Measurements from ENCODE around the gene SGSM2. TPM values are rescaled to one million over a fixed set of nuclear protein-coding genes. Genes with fewer than 3 reads are reported as not detected.

The SGSM2 gene
- total and polyA plus RNA-seq, 10 donors = 30.7 to 90.4 (median 69.6) TPM

DNA sequence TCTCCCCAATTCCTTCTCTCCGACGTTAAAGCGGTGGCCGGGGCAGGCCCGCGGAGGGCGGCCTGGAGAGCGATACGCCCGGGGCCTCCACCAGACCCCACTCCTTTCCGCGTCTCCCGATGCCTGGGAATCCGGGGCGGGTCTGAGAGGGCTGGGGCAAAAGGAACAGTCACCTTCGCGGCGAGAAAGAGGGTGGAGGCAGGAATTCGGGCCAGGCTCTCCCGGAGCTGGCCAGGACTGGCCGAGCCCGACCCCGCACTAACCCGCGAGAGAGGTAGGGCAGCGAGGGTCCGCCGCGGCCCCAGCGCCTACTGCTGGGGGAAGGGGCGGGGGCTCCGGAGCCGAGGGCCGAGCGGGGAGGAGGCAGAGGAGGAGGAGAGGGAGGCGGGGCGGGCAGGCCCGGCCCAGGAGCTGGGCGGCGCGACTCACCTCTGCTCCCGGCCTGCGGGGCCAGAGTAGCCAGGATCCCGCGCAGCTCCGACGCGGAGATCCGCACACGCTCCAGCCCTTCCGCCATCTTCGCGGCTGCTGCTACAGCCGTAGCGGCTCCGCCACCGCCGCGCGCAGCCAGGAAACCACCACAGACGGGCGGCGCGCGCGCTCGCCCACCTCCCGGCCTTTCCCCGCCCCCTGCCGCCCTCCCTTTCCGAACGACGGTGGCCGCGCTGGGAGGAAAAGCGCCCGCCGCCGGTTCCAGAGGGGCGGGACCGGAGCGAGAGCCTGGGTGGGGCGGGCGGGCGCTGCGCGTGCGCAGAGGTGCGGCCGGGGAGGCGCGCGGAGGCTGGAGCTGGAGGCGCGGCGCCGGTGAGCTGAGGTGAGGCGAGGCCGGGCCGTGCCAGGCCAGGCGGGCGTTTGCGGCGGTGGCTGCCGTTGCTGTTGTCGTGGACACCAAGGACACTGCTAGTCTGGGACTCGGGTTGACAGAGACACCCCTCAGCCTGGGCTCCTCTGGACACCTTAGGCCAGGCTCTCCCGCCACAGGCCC is 33.8 kb upstream of the SGSM2 start, which contains the start of the genes SMG6 and SRR:
SMG6 (minus strand) TSS at position 582 of the 985 bp plus-strand sequence; CDS start at position 517, 65 bp downstream.
SRR (plus strand) TSS at position 747 of the 985 bp plus-strand sequence. CDS start 11,611 bp downstream, outside the sequence.
- peak within 1 kb of the TSS; percentile 84 to 95 (median 92) for H3K27ac ChIP-seq
- TF ChIP-seq, protein P1, sequence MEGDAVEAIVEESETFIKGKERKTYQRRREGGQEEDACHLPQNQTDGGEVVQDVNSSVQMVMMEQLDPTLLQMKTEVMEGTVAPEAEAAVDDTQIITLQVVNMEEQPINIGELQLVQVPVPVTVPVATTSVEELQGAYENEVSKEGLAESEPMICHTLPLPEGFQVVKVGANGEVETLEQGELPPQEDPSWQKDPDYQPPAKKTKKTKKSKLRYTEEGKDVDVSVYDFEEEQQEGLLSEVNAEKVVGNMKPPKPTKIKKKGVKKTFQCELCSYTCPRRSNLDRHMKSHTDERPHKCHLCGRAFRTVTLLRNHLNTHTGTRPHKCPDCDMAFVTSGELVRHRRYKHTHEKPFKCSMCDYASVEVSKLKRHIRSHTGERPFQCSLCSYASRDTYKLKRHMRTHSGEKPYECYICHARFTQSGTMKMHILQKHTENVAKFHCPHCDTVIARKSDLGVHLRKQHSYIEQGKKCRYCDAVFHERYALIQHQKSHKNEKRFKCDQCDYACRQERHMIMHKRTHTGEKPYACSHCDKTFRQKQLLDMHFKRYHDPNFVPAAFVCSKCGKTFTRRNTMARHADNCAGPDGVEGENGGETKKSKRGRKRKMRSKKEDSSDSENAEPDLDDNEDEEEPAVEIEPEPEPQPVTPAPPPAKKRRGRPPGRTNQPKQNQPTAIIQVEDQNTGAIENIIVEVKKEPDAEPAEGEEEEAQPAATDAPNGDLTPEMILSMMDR (IDR thresholded peaks at IDR 0.05 in 8 of 11, conservative IDR thresholded peaks at IDR 0.05 in 3 of 11) = peak in 3 of 11 experiments; percentile 11 to 27 (median 13)
- TF ChIP-seq POLR2A (IDR thresholded peaks at IDR 0.05) = peak in 1 of 3 donors; percentile 12
- TF ChIP-seq POLR2AphosphoS5 (IDR thresholded peaks at IDR 0.05) = peak; percentile 81 to 91 (median 86)
- WGBS, 5 donors = 0 to 1% (median 1%) methylated on average over 28 to 108 of the region's 108 CpGs
- H3K4me1 ChIP-seq = peaks cover 16 to 64% (median 36%) of the 10 kb centered on the region in 6 donors
- peak; percentile 98 for DNase-seq
- H3K4me3 ChIP-seq = peak within 1 kb of the TSS; percentile 65 to 94 (median 90)
- intact Hi-C loops (cut with DNase I; ENCODE audit: low total_unique reads) = no loop called here
- H3K9me3 ChIP-seq = no peaks in the 10 kb centered on the region
- no peaks in the 10 kb centered on the region for H3K27me3 ChIP-seq (replicated peaks in 1 of 7)
- peaks cover 0 to 22% (median 19%) of the 10 kb centered on the region in 6 donors for H3K36me3 ChIP-seq

DNA sequence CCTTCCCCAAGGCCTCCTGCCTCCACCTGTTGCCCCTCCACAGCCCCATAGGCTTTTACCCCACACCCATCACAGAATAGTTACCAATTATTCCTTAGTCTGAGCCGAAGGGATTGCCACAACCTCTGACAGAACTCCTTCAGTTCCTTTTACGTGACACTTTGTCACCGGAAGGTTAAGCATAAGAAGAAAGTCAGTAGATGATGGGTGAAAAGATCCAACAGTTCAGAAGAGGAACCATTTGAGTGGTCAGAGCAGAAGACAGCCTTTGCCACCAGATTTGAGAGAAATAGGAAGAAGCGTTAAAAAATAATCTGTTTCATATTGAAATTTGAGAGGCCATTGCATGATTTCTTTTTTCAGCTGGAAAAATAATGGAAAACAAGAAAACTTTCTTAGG is 32.4 kb upstream of the SGSM2 start:
- DNase-seq = no peak
- intact Hi-C loops (cut with DNase I; ENCODE audit: low total_unique reads) = no loop called here
- peaks cover 0 to 7% (median 4%) of the 10 kb centered on the region in 6 donors for H3K36me3 ChIP-seq
- no peak overlapping the region for H3K27ac ChIP-seq
- H3K4me3 ChIP-seq = no peak overlapping the region
- H3K27me3 ChIP-seq (replicated peaks in 1 of 7) = no peaks in the 10 kb centered on the region
- WGBS, 5 donors = 70 to 82% (median 72%) methylated on average over 4 of the region's 4 CpGs
- H3K4me1 ChIP-seq = peaks cover 16 to 50% (median 33%) of the 10 kb centered on the region in 6 donors
- no peaks in the 10 kb centered on the region for H3K9me3 ChIP-seq
- TF ChIP-seq POLR2A (IDR thresholded peaks at IDR 0.05) = no peak
- TF ChIP-seq, protein P1 (IDR thresholded peaks at IDR 0.05 in 8 of 11, conservative IDR thresholded peaks at IDR 0.05 in 3 of 11) = no peak
- TF ChIP-seq POLR2AphosphoS5 (IDR thresholded peaks at IDR 0.05) = no peak

DNA sequence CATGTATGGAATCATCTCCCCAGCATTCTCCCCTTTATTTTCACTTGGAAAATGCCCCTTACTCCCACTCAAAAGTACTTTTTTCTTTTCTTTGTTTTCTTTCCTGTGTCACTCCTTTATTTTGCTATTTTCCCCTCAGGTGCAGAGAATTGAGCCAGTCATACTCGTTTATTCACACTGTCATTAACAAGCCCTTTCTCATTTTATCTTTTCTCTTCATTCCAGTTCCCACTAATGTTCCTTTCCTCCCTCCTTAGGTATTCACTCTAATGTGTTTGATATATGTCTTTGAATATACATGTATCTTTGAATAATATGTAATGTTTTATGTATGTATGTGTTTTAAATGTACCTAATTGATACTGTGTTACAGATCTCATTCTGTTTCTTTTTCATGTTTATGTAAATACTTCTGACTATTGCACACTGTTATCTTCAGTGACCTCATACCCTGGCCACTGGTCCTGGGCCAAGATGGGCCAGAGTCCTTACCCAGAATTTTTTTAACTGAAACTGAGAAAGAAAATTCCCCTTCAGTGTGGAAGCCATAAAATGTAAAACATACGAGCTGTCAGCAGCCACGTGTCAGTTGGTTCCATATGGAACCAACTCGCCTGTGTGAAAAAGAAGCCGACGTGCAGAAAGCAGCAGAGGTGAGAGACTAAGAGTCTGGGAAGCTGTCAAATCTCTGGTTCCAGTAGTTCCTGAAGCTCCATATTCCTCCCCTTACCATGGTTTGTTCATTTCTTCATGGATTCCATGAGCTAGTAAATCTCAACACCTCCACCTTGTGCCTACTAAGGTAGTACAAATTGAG is 27.8 kb upstream of the SGSM2 start:
- 74 to 84% (median 78%) methylated on average over 6 of the region's 6 CpGs for WGBS, 5 donors
- DNase-seq = no peak
- Histone ChIP-seq H3K9me3 (no peaks in the 10 kb centered on the region), H3K4me3 (no peak overlapping the region), H3K4me1 (peaks cover 3 to 12% (median 5%) of the 10 kb centered on the region in 6 donors), H3K27ac (no peak overlapping the region), H3K36me3 (peaks cover 0 to 4% (median 0%) of the 10 kb centered on the region in 6 donors), H3K27me3 (replicated peaks in 1 of 7) (no peaks in the 10 kb centered on the region)
- intact Hi-C loops (cut with DNase I; ENCODE audit: low total_unique reads) = no loop called here
- no peak for TF ChIP-seq POLR2A (IDR thresholded peaks at IDR 0.05)
- no peak for TF ChIP-seq POLR2AphosphoS5 (IDR thresholded peaks at IDR 0.05)
- TF ChIP-seq, protein P1 (IDR thresholded peaks at IDR 0.05 in 8 of 11, conservative IDR thresholded peaks at IDR 0.05 in 3 of 11) = no peak
